OCI-LY1 (cell line): ENCODE measurements around the gene LRRFIP1.
A peak's percentile ranks its signal among the peaks of the same experiment; 100 is the strongest.

Source experiments
- H2AFZ ChIP-seq: fragments of 200-600 bp; sonication (generic), shearing (Covaris generic); 2 replicates; pipeline ENCODE4 v1.6.0; 2014; ENCODE audit warnings: antibody characterized with exemption, mild to moderate bottlenecking, low read length
- H3F3A ChIP-seq: fragments of 200-600 bp; sonication (generic), shearing (Covaris generic); 2 replicates; pipeline ENCODE4 v1.6.0; 2014; ENCODE audit warnings: mild to moderate bottlenecking, antibody characterized with exemption, low read length, moderate library complexity; ENCODE audit not compliant: insufficient read depth
- H3K27ac ChIP-seq: fragments of 200-600 bp; sonication (generic); 2 replicates; pipeline ENCODE4 v1.5.1; 2014; ENCODE audit warnings: low read length, mixed run types, mild to moderate bottlenecking, low read depth; ENCODE audit not compliant: poor library complexity, severe bottlenecking
- H3K27me3 ChIP-seq: fragments of 200-600 bp; sonication (generic); 2 replicates; pipeline ENCODE4 v1.6.0; 2014; ENCODE audit warnings: antibody characterized with exemption, mild to moderate bottlenecking, low read length, moderate library complexity; ENCODE audit not compliant: insufficient read depth
- H3K36me3 ChIP-seq: fragments of 200-600 bp; sonication (generic); 2 replicates; pipeline ENCODE4 v1.6.1; 2014; ENCODE audit warnings: mild to moderate bottlenecking, antibody characterized with exemption, low read length, moderate library complexity, mixed read lengths; ENCODE audit not compliant: insufficient read depth
- H3K4me1 ChIP-seq: fragments of 200-600 bp; sonication (generic); 2 replicates; pipeline ENCODE4 v1.5.1; 2014; ENCODE audit warnings: mild to moderate bottlenecking, low read length, moderate library complexity; ENCODE audit not compliant: insufficient read depth, severe bottlenecking
- H3K4me2 ChIP-seq: fragments of 200-600 bp; sonication (generic), shearing (Covaris generic); 2 replicates; pipeline ENCODE4 v1.6.1; 2014; ENCODE audit warnings: low read length
- H3K4me3 ChIP-seq: fragments of 200-600 bp; sonication (generic); 2 replicates; pipeline ENCODE4 v1.5.1; 2014; ENCODE audit warnings: low read length, low read depth, mild to moderate bottlenecking, mixed read lengths; ENCODE audit not compliant: poor library complexity, severe bottlenecking
- H3K79me2 ChIP-seq: fragments of 200-600 bp; shearing (Covaris generic); 2 replicates; pipeline ENCODE4 v1.6.1; 2016; ENCODE audit warnings: mixed run types, low read length, mixed read lengths; ENCODE audit not compliant: insufficient read depth
- H3K9ac ChIP-seq: fragments of 200-600 bp; sonication (generic), shearing (Covaris generic); 2 replicates; pipeline ENCODE4 v1.6.1; 2014; ENCODE audit warnings: mild to moderate bottlenecking, low read length, mixed read lengths
- H3K9me2 ChIP-seq: fragments of 200-600 bp; sonication (generic), shearing (Covaris generic); 2 replicates; pipeline ENCODE4 v1.6.1; 2014; ENCODE audit warnings: low read depth, mild to moderate bottlenecking, low read length, mixed read lengths
- H3K9me3 ChIP-seq: fragments of 200-600 bp; shearing (Covaris generic); 2 replicates; pipeline ENCODE4 v1.6.1; 2014; ENCODE audit warnings: low read length, mixed read lengths
- H4K20me1 ChIP-seq: fragments of 200-600 bp; sonication (generic), shearing (Covaris generic); 2 replicates; pipeline ENCODE4 v1.6.0; 2016; ENCODE audit warnings: mild to moderate bottlenecking, low read length; ENCODE audit not compliant: insufficient read depth
- EZH2 ChIP-seq: fragments of 200-600 bp; sonication (generic), shearing (Covaris generic); IDR thresholded peaks from 2 replicates; pipeline ENCODE4 v1.8.0; 2017; ENCODE audit warnings: borderline replicate concordance, mixed run types, mild to moderate bottlenecking, antibody characterized with exemption, low read length, moderate library complexity, mixed read lengths
- TF ChIP-seq, protein P1 (sequence below): fragments of 200-600 bp; sonication (generic), shearing (Covaris generic); IDR thresholded peaks from 2 replicates; pipeline ENCODE4 v1.5.1; 2017; ENCODE audit warnings: mild to moderate bottlenecking, antibody characterized with exemption, low read length, moderate library complexity, mixed read lengths

LRRFIP1 gene, protein sequence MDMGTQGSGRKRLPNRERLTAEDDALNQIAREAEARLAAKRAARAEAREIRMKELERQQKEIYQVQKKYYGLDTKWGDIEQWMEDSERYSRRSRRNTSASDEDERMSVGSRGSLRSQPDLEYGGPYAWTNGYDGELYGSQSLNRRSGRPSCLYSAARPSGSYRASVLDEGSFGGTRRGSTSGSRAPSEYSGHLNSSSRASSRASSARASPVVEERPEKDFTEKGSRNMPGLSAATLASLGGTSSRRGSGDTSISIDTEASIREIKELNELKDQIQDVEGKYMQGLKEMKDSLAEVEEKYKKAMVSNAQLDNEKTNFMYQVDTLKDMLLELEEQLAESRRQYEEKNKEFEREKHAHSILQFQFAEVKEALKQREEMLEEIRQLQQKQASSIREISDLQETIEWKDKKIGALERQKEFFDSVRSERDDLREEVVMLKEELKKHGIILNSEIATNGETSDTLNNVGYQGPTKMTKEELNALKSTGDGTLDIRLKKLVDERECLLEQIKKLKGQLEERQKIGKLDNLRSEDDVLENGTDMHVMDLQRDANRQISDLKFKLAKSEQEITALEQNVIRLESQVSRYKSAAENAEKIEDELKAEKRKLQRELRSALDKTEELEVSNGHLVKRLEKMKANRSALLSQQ

DNA sequence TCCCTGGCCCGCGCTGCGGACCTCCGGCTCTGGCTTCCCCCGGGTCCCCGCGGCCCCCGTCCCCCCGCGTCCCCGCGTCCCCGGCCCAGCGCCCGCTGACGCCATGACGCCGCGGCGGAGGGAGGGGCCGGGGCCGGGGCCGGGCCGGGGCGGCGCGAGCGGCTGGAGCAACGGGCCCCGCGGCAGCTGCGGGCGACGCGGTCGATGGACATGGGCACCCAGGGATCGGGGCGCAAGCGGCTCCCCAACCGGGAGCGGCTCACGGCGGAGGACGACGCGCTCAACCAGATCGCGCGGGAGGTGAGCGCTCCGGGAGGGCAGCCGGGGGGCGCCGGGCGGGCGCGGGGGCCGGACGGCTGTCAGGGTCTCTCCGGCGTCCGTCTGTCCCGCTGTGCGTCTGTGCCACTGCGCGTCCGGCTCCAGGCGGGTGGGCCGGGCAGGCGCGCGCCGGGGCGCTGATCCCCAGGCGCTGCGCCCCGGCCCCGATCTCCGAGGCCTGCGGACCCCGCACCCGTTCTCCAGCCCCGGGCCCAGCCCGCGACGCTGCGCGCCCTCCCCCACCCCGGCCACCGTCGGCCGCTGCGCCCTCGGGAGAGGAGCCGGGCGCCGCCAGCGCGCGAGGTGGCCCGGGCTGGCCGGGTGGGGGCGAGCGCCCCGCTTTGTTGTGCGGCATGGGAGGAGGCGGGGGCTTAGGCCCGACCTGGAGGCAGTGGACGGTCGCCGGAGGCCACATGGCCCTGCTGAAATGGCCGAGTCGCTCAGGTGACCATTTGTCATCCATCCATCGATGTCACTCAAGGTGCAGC is at the start of gene LRRFIP1:
Gene LRRFIP1 (plus strand): TSS at position 147 of the 806 bp plus-strand sequence. CDS start 58 bp downstream, at position 205.
- Histone ChIP-seq H3K9me3 (no peaks in the 10 kb centered on the region), H3K36me3 (no peaks in the 10 kb centered on the region), H3K9me2 (no peaks in the 10 kb centered on the region), H3K27me3 (no peaks in the 10 kb centered on the region; the same call in 1 of the 2 replicates), H3K27ac (no peak within 1 kb of the TSS), H3K4me3 (no peak within 1 kb of the TSS), H3K79me2 (no peaks in the 10 kb centered on the region), H3K4me1 (no peaks in the 10 kb centered on the region), H2AFZ (no peak within 1 kb of the TSS), H3F3A (no peaks in the 10 kb centered on the region), H3K9ac (no peak within 1 kb of the TSS), H4K20me1 (no peaks in the 10 kb centered on the region), H3K4me2 (no peak within 1 kb of the TSS)
- TF ChIP-seq, protein P1, sequence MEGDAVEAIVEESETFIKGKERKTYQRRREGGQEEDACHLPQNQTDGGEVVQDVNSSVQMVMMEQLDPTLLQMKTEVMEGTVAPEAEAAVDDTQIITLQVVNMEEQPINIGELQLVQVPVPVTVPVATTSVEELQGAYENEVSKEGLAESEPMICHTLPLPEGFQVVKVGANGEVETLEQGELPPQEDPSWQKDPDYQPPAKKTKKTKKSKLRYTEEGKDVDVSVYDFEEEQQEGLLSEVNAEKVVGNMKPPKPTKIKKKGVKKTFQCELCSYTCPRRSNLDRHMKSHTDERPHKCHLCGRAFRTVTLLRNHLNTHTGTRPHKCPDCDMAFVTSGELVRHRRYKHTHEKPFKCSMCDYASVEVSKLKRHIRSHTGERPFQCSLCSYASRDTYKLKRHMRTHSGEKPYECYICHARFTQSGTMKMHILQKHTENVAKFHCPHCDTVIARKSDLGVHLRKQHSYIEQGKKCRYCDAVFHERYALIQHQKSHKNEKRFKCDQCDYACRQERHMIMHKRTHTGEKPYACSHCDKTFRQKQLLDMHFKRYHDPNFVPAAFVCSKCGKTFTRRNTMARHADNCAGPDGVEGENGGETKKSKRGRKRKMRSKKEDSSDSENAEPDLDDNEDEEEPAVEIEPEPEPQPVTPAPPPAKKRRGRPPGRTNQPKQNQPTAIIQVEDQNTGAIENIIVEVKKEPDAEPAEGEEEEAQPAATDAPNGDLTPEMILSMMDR = no peak
- no peak for TF ChIP-seq EZH2

DNA sequence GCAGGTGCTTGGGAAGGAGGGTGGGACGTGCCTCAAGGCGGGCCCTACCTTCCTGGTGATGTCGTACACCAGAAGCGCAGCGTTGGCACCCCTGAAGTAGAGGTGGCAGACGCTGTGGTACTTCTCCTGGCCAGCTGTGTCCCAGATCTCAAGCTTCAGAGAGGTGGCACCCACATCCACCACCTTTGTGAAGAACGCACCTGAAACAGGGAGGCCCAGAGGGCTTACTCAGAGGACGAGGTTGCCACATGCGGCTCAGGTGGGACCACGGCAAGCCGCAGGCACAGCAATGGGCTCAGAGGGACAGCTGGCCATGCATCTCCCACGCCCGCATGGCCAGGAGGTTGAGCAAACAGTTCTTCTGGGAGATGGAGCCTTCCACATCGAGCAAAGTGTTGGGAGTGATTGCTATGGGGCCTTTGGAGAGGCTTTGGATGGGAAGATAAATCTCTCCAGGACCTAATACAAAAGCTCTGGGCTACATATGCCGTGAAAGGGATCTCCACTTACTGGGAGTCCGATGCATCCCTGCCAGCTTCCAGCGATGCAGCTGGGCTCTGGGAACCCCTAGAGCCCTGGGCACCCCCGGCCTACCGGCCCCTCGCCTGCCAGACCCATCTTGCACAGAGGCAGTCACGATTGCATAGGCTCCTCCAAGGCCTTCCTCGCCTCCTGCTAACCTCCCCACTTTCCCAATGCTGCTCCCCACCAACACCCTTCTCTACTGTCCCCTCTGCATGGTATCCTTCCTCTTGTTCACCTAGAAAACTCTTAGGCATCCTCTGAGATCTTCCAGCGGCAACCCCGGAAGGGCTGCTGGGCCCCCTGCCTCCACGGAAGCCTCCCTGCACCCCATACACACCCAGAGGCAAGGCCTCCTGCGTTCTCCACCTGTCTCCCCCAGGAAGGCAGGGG is 49.2 kb upstream of the LRRFIP1 start:
- no peak for TF ChIP-seq EZH2
- TF ChIP-seq, protein P1 = no peak
- H4K20me1 ChIP-seq = no peaks in the 10 kb centered on the region
- H3K79me2 ChIP-seq = no peaks in the 10 kb centered on the region
- H3F3A ChIP-seq = no peaks in the 10 kb centered on the region
- no peak overlapping the region for H2AFZ ChIP-seq
- peaks cover 16% of the 10 kb centered on the region for H3K27me3 ChIP-seq
- H3K4me2 ChIP-seq = no peak overlapping the region
- H3K27ac ChIP-seq = no peak overlapping the region
- H3K36me3 ChIP-seq = no peaks in the 10 kb centered on the region
- H3K9me2 ChIP-seq = no peaks in the 10 kb centered on the region
- no peaks in the 10 kb centered on the region for H3K9me3 ChIP-seq
- H3K4me1 ChIP-seq = peaks cover 3% of the 10 kb centered on the region
- H3K9ac ChIP-seq = no peak overlapping the region
- no peak overlapping the region for H3K4me3 ChIP-seq

DNA sequence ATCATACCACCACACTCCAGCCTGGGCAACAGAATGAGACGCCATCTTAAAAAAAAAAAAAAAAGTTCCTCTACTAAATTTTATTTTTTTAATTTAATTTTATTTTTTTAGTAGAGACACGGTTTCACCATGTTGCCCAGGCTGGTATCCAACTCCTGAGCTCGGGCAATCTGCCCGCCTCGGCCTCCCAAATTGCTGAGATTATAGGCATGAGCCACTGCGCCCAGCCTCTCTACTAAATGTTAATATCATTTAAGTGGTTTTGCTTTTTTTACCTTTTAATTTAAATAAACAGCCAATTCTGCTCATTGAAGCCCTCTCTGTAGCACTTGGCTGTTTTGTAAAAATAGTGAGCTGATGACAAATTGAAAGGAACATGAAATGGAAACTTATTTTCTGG is 46.1 kb upstream of the LRRFIP1 start:
- H3K27me3 ChIP-seq = peaks cover 12% of the 10 kb centered on the region; the same call in 1 of the 2 replicates
- peak overlapping the region; percentile 29; the same call in 1 of the 2 replicates for H3K4me2 ChIP-seq
- H2AFZ ChIP-seq = no peak overlapping the region
- no peaks in the 10 kb centered on the region for H4K20me1 ChIP-seq
- no peaks in the 10 kb centered on the region for H3K9me3 ChIP-seq
- no peaks in the 10 kb centered on the region for H3F3A ChIP-seq
- H3K9me2 ChIP-seq = no peaks in the 10 kb centered on the region
- TF ChIP-seq, protein P1 = no peak
- H3K9ac ChIP-seq = no peak overlapping the region
- H3K4me3 ChIP-seq = no peak overlapping the region
- no peaks in the 10 kb centered on the region for H3K79me2 ChIP-seq
- H3K27ac ChIP-seq = no peak overlapping the region
- H3K36me3 ChIP-seq = no peaks in the 10 kb centered on the region
- peaks cover 3% of the 10 kb centered on the region for H3K4me1 ChIP-seq
